HG03139 (cell line): ENCODE results near the gene CLINT1.

Experiments
- ATAC-seq: cut with Tn5 transposase; IDR thresholded peaks from one replicate; pipeline ENCODE4 v1.9.1; 2021; ENCODE audit not compliant: unreplicated experiment

The CLINT1 gene

GRCh38 chr5:157821405-157821804 lies 37.5 kb downstream of the CLINT1 start:
- no peak for ATAC-seq

- ATAC-seq = no peak
Measured at GRCh38 chr5:157820593-157821252, 38.2 kb downstream of the CLINT1 start.

DNA sequence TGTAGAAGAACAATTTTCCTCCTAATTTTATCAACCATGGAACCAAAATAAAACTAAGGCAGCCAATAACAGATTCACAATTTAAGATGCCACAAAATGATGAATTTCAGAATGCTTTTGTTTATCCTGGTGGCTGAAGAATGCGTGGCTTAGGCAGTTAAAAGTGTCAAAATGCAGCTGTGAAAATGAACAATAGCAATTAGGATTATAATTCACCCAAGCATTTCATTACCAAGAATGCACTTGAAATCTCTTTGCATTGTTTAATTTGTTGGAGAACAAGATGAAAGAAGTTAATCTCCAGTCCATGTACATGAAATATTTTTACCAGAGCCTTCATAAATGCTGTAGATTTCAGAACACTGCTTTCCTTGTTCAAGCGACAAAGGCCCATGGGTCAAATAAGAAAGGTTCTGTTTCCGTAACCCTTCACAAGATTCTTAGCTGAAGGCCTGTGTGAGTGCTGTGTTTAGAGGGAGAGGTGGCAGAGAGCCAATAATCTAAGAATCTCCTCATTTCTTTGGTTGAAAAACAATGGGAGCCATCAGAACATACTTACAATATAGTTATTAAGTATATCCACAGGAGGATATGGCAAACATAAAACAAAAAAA lies 39.3 kb downstream of the CLINT1 start:
- ATAC-seq = no peak

DNA sequence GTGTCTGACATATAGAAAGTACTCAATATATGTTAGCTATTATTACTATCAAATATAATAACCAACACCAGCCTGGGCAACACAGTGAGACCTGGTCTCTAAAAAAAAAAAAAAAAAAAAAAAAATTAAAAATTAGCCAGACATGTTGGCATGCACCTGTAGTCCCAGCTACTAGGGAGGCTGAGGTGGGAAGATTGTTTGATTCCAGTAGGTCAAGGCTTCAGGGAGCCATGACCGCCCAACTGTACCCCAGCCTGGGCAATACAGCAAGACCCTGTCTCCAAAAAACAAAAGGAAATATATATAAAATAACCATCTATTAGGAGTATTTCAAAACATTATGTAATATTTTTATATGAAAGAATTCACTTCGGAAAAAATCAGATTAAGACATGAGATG lies 40.6 kb downstream of the CLINT1 start:
- ATAC-seq = no peak

DNA sequence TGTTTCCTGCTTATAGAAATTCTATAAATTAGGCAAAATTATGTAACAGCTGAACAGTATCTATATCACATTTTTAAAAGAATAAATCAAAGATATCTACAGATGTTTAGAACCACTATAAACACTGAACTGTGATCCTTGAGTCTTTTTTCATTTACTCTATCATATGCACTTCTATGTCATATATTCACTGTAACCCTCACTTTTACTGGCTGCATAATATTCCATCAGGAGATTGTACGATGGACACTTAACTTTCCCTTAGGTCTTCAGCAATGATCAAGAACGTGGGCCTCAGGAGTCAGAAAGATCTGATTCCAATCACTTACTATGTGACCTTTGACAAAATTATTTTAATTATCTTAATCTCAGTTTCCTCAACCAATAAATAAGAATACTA lies 41.0 kb downstream of the CLINT1 start:
- ATAC-seq = no peak

GRCh38 chr5:157817387-157817702 lies 41.6 kb downstream of the CLINT1 start:
- no peak for ATAC-seq

DNA sequence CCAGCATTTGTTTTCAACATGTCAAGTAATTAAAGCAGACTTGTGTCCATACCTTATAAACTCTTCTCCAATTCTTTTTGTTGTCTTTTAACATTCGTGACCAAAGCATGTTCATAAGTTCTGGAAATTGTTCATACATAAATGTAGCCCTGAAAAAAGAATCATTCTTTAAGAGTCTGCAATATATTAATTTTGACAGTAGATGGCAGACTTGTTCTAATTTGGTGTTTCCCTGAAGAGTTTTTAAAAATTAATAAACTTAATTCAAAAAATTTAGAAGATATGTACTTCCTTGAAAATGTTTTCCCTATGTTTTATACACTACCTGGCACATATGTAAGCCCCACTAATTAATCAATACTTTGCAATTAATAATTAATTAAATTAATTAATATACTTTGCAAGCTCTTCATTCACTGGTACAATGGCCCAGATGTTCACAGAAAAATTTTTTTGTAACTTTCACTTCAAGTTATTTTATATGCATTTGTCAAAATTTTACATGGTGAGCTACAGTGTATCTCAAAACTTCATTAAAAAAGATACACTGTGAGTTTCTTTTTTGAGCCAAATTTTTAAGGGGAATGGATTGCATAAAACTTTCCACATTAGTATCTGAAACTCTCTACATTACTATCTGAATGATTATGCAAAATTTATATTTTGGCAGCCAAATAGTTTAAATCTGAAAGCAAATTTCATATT lies 42.1 kb downstream of the CLINT1 start:
- no peak for ATAC-seq

DNA sequence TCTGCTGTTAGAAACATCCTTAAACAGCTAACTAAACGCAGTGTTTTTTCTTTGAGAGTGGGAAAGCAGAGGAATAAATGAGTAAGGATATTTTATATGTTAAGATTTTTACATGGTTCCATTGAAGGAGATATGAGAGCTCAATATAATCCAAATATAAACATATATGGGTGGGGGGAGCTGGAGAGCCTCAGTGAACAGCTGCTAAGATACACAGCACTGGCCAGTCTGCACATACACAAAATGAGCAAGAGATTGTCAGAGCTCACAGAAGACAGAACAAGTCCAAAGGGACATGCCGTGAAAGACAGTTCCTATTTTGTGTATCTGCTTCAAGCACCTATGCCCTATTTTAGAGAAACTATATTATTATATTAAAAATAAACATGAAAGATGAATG lies 46.9 kb downstream of the CLINT1 start:
- no peak for ATAC-seq

DNA sequence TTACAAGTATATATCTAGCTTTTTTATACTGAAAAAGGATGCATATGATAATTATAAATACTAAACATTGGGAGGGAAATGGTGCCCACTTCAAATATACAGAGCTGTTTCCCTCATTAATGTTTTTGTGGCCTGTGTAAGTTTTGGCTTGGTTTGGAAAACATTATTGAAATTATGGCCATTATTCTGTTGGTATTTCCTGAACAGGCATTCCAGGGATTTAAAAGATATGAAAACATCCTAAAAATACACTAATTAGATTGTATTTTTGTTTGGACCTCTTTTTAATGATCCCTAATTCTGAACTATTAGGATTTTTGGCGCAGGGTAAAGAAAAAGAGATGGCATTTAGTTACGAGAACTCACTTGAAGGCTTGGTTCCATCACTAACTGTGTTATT lies 50.9 kb downstream of the CLINT1 start:
- no peak for ATAC-seq

- ATAC-seq = no peak
Measured at GRCh38 chr5:157802736-157803135, 56.2 kb downstream of the CLINT1 start.

DNA sequence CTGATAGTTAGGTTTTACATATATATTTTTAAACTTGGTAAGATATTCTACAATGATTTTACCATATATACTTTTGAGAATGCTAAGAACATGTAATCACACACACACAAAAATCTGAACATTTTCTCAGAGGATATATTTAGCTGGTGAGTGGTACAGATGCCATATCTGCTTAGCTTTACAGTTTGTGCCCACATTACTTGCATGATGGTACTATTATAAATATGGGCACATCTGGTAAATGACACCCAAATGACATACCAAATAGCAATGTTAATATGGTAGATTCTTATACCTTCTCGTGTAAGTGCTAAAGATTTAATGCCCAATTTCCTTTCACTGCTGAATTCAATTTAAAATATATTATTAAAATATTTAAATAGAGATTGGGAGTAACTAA lies 58.8 kb downstream of the CLINT1 start:
- no peak for ATAC-seq

- ATAC-seq = no peak
Measured at GRCh38 chr5:157799578-157799977, 59.4 kb downstream of the CLINT1 start.

- no peak for ATAC-seq
Measured at GRCh38 chr5:157793301-157793700, 65.6 kb downstream of the CLINT1 start.

- ATAC-seq = no peak
Measured at GRCh38 chr5:157785801-157786200, 73.1 kb downstream of the CLINT1 start.

DNA sequence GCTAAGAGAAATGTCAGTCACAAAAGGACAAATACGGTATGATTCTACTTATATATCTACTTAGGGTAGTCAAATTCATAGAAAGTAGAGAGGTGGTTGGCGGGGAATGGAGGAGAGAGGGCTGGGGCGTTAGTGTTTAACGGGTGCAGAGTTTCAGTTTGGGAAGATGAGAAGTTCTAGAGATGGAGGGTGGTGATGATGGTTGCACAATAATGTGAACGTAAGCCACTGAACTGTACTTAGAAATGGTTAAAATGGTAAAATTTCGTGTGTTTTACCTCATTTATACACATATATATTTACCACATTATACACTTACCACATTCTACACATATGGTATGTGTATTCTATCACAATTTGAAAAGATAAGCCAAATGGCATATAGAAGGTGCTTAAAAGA lies 79.7 kb downstream of the CLINT1 start:
- no peak for ATAC-seq

DNA sequence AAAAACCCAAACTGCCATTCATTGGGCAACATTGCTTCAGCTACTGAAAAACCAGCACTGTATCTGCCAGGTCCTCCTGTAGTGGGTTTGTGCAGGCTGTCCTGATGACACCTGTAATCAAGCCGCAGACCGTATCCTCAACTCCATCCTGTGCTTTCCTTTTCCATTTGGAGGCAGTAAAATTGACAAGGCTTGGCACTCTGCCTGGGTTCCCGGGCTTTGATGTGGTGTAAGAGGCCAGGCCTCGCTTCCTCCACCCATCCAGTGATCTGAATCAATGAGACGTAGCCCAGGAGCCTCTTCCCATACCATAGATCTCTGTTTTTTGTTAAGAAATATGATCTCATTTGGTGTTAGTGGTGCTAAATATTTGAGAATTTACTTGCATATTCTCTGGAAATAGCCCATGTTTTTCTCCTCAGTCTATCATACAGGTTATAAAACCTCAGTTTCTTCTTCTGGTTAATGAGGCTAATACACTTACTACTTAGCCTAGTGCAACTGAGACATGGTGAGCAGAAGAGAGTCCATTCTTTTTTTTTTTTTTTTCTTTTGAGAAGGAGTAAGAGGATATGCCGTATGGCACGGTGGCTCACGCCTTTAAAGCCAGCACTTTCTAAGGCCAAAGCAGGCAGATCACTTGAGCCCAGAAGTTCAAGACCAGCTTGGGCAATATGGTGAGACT lies 80.7 kb downstream of the CLINT1 start:
- no peak for ATAC-seq

DNA sequence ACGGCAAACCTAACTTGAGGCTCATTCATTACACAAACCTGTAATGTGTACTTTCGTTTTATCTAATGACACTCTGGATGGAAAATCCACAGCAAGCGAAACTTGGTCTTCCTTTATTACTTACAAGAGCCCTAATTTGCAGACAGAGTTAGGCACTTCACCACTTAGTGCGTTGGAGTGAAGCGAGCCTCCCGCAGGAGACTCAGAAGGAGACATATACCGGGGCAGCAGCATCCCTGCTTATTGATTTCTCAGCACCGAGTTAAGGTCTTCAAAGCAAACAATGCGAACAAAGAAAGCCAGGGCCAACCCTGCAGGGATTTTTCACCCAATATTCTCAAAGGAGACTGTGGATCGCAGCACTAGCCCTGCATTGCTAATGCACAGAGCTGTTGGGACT lies 86.8 kb downstream of the CLINT1 start:
- no peak for ATAC-seq

- ATAC-seq = no peak
Measured at GRCh38 chr5:157770665-157771064, 88.3 kb downstream of the CLINT1 start.

- ATAC-seq = no peak
Measured at GRCh38 chr5:157767689-157768088, 91.3 kb downstream of the CLINT1 start.

DNA sequence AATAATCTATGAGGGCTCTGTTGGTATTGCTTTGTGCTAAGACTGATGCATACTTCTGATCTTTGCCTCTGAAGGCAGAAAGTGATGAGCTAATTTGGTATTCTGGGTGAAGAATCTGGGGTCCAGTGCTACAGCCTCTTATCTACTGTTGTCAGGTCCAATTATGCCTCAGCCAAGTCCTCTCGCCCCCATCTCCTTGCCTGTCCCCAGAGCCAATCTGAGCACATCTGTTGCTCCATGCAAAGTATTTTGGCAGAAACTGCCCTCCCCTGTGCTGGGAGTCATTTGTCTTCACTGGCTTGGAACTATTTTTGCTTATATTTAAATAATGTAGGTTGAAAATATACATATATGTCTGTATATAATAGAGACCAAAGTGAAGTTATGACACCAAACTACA lies 92.0 kb downstream of the CLINT1 start:
- ATAC-seq = no peak

DNA sequence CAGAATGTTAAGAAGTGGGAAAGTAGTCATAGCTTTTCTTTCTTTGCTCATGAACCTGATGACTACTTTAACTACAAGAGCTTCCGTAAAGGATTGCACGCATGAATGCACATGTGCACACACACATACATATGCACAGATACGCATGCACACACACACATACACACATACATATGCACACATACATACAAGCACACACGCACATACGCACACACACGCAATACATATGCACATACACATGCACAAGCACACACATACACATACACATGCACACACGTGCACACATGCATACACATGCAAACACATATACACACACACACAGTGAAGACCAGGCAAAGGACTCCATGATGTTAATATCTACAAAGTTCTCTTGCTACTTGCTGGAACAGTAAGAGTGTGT lies 92.5 kb downstream of the CLINT1 start:
- no peak for ATAC-seq

- ATAC-seq = no peak
Measured at GRCh38 chr5:157764531-157764930, 94.4 kb downstream of the CLINT1 start.
